Daoy (cell line): ENCODE measurements around the gene PHF5A. TPM values are rescaled to one million over a fixed set of nuclear protein-coding genes. Genes with fewer than 3 reads are reported as not detected.
"Not testable (repeated sequence)": the region's sequence is repeated elsewhere in the genome, so short reads cannot be mapped to it uniquely, and the experiment has no call there.

Experiments used
- DNase-seq: peaks from one replicate; pipeline ENCODE4 v3.0.0-alpha.2; 2015; ENCODE audit warnings: low read depth
- total RNA-seq: library from RNA; depleted of rRNA; stranded (reverse); fragments of >200 nt; shearing (Covaris generic); gene quantifications from 2 replicates; pipeline ENCODE4 v1.2.3, GENCODE V29; 2014

The PHF5A gene
- total RNA-seq, 1 experiment from 2014 or later: 148 TPM

DNA sequence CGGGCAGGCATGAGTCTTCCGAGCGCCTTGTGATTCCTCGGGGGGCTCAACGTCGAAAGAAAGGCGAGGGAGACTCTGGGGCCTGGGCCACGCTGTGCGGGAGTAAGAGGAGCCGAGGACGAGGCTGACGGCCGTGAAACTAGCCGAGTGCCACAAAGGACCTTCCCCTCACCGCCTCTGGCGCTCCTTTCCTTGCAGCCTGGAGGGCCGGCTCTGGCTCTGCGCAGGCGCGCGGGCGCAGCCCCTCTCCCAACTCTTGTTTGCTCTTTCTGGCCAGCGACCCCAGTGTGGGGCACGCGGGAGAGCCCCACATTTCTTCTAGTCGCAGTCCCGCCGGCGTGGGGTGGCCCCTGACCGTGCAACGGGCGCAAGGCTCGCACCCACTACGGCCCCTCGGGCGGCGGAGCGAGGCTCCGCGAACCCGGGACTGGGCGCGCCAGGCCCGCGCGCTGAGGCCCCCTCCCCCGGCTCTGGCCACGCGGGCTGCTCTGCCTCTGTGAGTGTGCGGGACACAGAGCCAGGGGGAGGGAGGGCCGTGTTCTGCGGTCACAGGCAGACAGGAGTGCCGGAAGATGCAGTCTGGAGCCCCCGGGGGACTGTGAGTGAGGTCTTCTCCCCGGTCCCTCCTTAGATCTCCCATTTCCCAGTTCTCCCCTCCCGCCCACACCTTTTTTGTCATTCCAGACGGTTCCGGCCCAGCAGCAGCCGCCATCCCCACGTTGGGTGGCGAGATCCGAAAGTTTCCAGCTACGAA, 20.9 kb downstream of the PHF5A start:
- peak; percentile 78 for DNase-seq

DNA sequence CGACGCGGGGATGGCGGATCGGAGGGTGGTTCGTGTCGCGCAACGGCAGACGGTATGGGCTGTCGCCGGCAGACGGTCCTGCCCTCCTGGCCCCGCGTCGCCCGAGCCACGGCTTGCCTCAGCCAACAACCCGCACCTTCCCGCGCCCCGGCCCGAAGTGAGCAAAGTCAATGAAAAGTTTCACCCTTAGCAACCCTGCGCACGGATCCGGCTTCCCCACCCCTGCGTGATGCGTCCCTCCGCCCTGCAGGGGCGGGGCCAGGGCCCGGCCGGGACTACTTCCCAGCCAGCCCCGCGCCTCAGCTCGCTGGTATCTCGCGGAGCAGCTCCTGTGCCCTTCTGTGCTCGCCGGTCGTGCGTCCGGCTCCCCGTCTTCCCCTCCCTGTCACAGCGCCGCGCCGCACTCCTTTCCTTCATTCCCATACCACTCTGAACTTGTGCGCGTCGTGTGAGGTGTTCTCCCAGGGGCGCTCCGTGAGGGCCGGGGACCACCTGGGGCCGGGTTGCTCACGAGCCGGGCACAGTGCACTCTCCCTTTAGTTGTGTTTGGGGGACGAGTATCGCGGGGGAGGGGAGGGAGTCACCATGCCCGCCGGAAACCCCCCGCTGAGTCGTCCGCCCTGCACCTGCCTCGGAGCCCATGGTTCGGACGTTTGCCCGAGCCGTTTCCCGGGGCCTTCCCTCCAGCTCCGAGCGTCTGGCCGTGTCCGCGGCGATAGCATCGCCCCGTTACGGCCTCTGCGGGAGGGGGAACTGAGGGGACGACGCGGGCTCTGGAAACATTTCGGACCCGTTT, 21.7 kb downstream of the PHF5A start, which contains the start of gene TOB2:
TOB2 (minus strand) TSS at position 163 of the 796 bp plus-strand sequence. CDS start 9,456 bp downstream, outside the sequence.
- peak; percentile 95 for DNase-seq

DNA sequence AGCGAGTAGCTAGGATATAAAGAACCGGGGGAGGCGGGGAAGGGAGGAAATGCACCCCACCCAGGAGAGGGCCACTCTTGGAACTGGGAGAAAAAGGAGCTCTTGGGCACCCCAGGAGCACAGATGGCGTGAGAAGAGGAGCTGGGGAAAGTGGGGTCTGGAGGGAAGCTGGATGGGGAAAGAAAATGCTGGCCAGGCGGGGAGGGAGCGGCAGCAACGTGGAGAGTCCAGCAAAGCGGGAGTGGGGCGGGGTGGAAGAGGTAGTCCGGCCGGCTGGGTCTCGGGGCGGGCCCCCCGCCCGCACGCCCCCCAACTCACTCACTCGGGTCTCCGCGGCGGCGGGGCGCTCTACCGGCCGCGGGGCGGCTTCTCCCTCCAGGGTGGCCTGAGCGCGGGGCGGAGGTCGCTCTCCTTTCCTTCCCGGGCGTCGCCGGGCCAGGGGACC, 22.4 kb downstream of the PHF5A start:
- peak; percentile 17 for DNase-seq

DNA sequence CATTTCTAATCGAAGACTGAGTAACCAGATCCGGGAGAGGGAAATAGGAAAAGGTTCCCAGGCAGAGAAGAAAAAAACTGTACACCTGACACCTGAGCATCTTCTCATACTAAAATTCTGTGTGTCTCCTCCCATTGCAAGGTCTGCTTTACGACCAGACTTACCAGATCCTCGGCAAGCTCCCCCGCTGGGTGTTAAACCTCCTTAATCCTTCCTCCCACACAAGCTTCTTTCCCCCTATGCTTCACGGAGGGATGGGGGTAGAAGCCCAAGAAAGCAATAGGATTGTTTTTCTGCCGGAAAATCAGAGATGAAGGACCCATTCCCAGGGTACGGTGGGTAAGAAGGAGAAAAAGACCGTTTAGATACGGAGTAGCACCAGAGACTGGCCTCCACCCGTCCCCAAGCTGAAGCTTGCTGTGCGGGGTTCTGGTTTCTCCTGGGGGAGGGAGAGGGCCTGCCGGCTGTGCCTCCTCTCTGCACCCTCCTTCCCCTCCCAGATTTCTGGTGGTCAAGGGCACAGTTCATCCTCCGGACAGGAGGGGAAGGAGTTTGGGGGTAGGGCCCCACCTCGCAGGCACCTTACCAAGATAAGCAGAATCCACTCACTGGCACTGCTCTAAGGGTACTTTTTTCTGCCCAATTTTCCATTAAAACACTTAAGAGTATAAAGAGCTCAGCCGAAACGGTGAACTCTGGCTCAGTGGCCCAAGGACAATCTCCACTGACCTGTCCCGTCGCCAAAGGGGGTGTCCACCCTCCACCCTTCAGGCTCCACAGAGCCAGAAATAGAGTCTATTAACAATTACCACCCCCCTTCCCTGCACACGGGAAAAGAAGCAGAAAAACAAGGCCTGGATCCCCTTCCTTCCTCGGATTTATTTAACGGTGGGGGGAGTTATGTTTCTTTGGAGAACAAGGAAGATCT, 23.1 kb downstream of the PHF5A start:
- peak; percentile 24 for DNase-seq

DNA sequence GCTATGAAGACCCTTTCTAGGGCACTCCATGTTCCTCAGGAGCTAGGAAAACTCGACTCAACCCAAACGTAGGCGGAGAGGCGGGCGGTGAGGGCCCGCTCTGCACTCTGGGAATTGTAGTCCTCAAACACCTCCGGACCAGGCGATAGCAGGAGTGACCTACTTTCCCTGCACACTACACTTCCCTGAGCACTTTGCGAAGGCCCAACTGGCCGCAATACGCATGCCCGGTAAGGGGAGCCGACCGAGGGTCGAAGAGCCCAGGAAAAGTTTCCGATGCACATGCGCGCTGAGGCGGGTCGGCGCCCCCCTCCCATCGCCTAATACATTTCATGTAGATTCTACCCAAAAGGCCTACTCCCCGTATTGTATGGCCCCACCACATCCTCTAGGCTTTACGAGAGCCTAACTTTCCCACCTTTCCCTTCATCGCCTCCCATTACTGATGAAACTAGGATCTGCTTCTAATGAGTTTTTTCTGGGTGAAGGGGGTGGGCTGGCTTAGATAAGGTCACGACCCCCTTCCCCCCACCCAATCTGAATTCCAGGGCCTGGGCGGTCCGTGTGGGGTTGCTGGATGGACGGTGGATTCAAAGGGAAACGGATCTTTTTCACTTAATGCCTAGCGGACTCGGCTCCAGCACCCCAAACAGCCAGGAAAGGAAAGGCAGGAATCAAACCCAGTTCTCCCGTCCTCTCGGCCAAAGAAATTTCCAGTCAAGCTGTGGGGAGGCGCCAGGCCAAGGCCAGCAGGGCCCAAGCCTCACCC, 23.9 kb downstream of the PHF5A start:
- DNase-seq: peak; percentile 96

DNA sequence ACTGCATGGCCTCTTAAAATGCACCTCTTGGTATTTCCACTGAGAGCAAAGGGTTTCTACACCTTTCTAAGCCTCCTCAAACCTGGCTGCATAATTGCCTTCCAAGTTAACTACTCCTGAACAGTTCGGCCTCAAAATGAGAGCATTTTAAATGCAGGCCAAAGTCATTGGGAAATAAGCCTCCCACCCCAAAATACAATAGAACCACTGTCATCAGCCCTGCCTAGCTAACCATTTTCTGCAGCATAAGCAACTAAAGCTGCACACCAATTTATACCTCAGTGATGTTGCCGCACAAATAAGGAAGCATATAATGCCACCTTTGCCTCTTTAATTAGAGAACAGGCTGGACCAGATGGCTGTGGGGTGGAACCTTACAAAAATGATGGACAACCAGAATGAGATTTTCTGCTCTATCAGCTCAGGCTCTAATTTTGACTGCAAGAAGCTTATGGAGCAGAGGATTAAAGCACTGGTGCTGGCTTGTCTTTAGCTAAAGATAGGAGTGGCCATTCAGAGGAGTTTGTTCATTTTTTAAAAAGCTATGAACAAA, 26.2 kb downstream of the PHF5A start:
- DNase-seq: no peak

DNA sequence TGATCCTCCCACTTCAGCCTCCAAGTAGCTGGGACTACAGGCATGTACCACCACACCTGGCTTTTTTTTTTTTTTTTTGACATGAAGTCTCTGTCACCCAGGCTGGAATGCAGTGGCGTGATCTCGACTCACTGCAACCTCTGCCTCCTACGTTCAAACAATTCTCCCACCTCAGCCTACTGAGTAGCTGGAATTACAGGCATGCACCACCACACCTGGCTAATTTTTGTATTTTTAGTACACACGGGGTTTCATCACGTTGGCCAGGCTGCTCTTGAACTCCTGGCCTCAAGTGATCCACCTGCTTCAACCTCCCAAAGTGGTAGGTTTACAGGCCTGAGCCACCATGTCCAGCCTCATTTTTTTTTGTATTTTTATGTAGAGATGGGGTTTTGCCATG, 28.0 kb downstream of the PHF5A start:
- DNase-seq: not testable (repeated sequence)

DNA sequence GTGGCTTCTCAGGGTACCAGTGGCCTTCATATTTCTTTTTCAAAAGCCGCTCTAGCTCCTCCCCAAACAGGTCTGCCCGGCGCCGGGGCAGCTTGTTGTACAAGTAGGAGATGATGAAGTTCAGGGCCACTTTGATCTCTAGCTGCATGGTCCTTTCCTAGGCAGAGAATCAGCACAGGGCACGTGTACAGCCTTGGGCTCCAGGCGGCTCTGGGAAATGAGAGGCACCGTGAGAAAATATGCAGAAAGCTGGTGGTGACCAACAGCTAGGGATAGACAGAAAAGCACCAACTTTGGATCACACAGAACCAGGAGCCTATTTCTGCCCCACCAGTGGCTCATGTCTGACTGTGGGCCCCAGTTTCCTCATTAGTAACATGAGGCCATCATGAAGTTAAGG, 31.3 kb downstream of the PHF5A start:
- no peak for DNase-seq

DNA sequence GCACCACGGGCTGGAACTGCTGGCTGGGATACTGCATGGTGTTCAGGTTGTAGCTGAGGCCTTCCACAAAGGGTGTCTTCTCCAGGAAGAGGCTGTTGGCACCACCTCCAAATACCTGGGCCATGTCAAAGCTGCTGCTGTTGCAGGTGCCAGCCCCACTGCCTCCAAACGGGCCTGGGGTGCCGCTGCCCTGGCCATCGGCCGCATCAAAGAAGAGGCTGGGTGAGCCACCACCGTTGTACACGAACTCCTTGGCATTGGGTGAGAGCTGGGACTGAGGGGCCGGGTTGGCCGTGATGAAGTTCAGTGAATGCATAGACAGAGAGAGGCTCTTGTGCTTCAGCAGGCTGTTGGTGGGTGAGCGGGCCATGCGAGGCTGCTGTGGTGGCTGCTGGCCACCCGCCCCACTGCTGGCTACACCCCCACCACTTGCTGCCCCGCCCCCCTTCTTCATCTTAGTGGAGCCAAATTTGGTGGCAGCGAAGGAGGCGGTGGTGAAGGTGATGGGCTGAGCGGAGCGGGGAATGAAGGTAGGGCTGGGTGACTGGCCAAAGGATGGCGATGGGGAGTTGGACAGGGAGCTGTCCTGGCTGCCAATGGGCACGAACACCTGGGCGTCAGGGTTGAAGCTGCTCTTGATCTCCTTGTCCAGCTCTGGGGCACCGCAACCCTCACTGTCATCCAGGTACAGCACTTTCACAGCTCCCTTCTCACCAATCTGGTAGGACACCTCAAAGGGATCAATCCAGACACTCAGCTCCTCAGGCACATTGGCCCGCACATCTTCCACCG, 32.0 kb downstream of the PHF5A start:
- DNase-seq: no peak

DNA sequence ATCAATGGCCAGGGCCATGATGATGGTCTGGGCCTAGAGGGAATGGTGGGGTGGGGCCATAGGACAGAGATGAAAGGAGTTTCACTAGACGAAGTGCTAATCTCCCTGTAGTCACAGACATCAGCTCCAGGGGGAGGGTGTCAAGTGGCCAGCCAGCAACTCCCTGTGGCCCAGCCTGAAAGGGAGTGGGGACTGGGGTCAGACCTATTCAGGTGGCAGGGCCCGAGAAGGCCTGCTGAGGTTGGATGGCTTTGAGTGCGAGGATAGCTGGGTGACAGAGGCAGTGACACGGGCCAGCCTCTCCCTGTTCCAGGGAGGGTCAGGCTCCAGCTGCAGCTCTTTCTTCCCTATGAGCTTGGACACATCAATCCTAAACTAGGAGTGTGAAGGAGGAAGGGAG, 32.9 kb downstream of the PHF5A start:
- no peak for DNase-seq

DNA sequence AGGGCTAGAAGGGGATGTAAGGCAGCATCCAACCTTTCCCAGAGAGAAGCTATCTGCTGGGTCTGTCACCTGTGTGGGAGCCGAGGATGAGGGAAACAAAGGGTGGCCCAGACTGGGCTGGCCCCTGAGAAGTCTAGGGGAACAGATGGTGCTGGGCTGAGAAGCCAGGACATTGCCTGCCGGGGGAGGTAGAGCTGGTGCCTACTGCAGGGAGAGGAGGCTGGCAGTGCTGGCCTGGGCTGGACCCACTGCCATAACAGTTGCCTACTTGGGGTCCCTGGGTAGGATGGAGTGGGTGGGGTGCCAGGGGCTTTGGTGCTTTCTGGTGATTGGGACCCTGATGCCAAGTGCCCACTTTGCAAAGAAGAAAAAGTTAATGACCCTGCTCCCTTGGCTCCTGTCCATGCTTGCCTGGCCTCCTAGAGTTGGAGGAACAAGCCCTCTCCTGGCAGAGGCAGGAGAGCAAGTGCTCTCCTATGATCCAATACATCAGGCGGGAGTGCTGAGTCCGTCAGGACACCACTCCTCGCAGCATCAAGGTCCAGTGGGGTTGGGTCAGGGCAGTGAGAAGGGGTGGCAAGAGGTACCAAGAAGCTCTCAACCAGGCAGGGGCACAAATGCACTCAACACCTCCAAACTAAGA, 34.0 kb downstream of the PHF5A start:
- not testable (repeated sequence) for DNase-seq

DNA sequence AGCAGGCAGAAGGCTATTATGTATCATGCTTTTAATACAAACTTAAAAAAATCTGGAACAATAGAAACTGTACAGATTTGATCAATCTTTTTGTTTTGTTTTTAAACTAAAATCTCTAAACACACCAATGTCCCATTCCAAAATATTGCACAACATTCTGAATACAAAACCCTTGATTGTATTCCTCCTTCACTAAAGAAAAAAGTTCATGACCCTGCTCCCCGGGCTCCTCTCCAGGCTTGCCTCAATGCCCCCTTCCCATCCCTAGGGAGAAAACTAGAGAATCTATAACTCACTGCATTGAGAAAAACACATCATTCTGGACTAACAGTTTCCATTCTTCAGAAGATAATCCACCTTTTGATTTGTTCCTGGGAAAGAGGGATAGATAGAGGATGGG, 35.0 kb downstream of the PHF5A start:
- DNase-seq: not testable (repeated sequence)

DNA sequence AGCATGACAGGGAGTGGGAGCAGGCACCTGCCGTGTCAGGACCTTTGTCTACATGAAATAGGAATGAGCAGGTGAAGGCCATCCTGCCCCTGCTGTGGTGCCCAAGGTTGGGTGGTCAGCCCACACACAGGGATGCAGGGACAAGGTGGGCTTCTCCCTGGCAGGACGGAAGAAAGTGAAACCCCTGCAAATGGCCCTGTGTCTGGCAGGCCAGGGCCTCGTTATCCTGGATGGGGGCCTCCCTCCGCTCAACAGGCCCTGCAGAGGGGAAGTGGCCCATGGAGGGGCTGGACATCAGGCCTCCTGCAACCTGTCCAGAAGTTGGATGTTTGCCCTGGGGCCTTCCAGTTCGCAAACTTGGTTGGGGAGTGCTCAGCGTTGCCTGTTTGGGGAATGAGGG, 36.8 kb downstream of the PHF5A start:
- no peak for DNase-seq

DNA sequence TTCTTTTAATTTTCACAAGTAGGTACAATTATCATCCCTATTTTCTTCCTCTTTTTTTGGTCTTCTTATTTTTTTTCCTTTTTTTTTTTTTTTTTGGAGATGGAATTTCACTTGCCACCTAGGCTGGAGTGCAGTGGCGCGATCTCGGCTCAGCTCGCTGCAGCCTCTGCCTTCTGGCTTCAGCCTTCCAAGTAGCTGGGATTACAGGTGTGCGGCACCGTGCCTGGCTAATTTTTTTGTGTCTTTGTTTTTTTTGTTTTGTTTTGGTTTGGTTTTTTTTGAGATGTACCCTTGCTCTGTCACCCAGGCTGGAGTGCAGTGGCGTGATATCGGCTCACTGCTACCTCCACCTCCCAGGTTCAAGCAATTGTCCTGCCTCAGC, 38.5 kb downstream of the PHF5A start:
- DNase-seq: no peak

DNA sequence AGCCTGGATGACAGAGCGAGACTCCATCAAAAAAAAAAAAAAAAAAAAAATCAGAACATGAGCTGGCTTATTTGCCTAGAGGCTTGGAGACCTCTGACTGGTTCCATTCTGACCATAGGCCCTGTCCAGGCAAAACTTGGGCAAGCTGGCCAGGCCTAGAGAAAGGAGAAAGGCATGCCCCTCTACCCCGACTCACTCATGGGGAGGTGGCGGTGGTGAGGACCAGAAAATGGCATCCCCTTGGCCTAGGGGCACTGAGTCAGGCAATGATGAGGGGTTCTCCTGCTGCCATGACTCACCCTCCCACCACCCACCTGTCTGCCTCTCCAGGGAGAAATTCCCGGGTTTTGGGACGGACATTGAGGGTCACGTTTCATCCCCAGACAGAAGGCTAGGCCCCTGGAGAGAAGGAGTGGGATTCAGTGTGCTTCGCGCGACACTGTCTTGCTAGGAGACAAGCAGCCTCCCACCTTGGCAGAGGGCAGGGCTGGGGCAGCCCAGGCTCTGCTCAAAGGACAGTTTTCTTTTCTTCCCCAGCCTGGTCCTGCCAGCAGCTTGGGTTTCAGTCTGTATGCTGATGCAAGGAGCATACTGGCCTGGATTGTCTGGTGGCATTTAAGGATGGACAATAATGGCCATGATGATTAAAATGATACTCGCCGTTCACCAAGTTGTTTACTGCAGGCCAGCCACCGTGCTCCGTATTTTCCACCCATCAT, 39.1 kb downstream of the PHF5A start:
- DNase-seq: peak; percentile 53

DNA sequence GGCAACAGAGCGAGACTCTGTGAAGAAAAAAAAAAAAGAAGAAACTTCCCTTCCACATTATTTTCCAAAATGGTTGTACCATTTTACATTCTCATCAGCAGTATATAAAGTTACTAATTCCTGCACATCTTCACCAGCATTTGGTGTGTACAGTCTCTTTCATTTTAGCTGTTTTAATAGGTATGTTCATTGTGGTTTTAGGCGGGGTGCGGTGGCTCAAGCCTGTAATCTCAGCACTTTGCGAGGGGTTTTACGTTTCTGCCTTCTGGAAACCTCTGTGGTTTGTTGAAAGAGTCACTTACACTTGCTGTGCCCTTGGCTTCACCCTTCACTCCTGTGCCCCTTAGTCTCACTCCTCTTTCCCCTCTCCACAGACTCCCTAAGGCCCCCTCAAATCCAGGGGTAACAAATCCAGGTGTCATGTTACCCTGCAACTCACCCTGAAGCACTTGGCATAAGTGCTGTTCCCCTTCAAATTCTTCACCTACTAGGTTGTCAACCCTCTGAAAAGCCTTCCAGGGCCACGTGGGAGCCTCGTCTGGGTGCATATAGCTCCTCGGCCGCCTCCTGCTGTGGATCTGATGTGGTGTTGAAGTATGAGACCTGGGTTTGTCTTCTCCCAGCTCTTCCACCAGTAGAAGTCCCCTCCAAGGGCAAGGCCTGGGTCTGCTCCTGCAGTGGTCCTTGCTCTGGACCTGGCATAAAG, 42.7 kb downstream of the PHF5A start:
- DNase-seq: peak; percentile 13

DNA sequence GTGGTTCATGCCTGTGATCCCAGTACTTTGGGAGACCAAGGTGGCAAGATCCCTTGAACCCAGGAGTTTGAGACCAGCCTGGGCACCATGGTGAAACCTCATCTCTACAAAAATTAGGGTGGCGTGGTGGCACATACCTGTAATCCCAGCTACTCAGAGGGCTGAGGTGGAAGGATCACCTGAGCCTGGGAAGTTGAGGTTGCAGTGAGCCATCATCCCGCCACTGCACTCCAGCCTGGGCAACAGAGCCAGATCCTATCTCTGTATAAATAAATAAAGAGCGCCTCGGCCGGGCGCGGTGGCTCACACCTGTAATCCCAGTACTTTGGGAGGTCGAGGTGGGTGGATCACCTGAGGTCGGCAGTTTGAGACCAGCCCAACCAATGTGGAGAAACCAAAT, 49.8 kb downstream of the PHF5A start:
- no peak for DNase-seq
